Cardiac muscle cell (in vitro differentiated cells and primary cell): ENCODE measurements around the gene PHF23. TPM values are rescaled to one million over a fixed set of nuclear protein-coding genes. Genes with fewer than 3 reads are reported as not detected.

Source experiments
- DNase-seq, 2 donors: peaks; one replicate each; pipeline versions ENCODE4 v3.0.0 to v3.0.0-alpha.2; 2010 to 2017; ENCODE audit warnings: low read depth in 1 of 2, low spot score in 1 of 2
- H3K27ac ChIP-seq: fragments of 200-600 bp; sonication (generic); 2 replicates; pipeline ENCODE4 v1.5.1; 2016
- H3K27me3 ChIP-seq: fragments of 200-600 bp; sonication (generic); 2 replicates; pipeline ENCODE4 v1.6.0; 2016; ENCODE audit warnings: control low read depth
- H3K36me3 ChIP-seq: fragments of 200-600 bp; sonication (generic); 2 replicates; pipeline ENCODE4 v1.5.1; 2016; ENCODE audit warnings: control low read depth
- H3K4me1 ChIP-seq: fragments of 200-600 bp; sonication (generic); 2 replicates; pipeline ENCODE4 v1.8.1; 2017; ENCODE audit warnings: low read depth, mild to moderate bottlenecking, mixed run types
- H3K4me3 ChIP-seq: fragments of 200-600 bp; sonication (generic); 2 replicates; pipeline ENCODE4 v1.5.1; 2016; ENCODE audit warnings: mild to moderate bottlenecking
- H3K9me3 ChIP-seq: fragments of 200-600 bp; sonication (generic); 2 replicates; pipeline ENCODE4 v1.5.1; 2017; ENCODE audit warnings: low read depth, mild to moderate bottlenecking, control low read depth
- polyA plus RNA-seq: library from polyadenylated mRNA; unstranded; fragments of >200 nt; fragmentation: Nextera tagmentation; extraction: Ambion mirVana; gene quantifications from 2 replicates; pipeline ENCODE4 v1.2.1, GENCODE V29; 2016
- total RNA-seq: library from RNA; depleted of rRNA; stranded (reverse); fragments of >200 nt; gene quantifications from 2 replicates; pipeline ENCODE4 v1.2.3, GENCODE V29; 2016
- TF ChIP-seq, protein P1 (sequence below): IDR thresholded peaks from 2 replicates; pipeline ENCODE4 v1.5.1; 2012; ENCODE audit warnings: low read depth, mild to moderate bottlenecking, low read length

The PHF23 gene
- total and polyA plus RNA-seq, 2 experiments from 2014 or later, result 57.7 to 65.0 TPM

GRCh38 chr17:7263801-7264078 lies 24.5 kb upstream of the PHF23 start:
- H3K9me3 ChIP-seq, result no peaks in the 10 kb centered on the region
- TF ChIP-seq, protein P1, sequence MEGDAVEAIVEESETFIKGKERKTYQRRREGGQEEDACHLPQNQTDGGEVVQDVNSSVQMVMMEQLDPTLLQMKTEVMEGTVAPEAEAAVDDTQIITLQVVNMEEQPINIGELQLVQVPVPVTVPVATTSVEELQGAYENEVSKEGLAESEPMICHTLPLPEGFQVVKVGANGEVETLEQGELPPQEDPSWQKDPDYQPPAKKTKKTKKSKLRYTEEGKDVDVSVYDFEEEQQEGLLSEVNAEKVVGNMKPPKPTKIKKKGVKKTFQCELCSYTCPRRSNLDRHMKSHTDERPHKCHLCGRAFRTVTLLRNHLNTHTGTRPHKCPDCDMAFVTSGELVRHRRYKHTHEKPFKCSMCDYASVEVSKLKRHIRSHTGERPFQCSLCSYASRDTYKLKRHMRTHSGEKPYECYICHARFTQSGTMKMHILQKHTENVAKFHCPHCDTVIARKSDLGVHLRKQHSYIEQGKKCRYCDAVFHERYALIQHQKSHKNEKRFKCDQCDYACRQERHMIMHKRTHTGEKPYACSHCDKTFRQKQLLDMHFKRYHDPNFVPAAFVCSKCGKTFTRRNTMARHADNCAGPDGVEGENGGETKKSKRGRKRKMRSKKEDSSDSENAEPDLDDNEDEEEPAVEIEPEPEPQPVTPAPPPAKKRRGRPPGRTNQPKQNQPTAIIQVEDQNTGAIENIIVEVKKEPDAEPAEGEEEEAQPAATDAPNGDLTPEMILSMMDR, result no peak
- no peak overlapping the region for H3K27ac ChIP-seq
- peaks cover 44% of the 10 kb centered on the region for H3K27me3 ChIP-seq
- peaks cover 5% of the 10 kb centered on the region for H3K36me3 ChIP-seq
- no peak for DNase-seq
- H3K4me3 ChIP-seq, result no peak overlapping the region
- peaks cover 5% of the 10 kb centered on the region for H3K4me1 ChIP-seq

DNA sequence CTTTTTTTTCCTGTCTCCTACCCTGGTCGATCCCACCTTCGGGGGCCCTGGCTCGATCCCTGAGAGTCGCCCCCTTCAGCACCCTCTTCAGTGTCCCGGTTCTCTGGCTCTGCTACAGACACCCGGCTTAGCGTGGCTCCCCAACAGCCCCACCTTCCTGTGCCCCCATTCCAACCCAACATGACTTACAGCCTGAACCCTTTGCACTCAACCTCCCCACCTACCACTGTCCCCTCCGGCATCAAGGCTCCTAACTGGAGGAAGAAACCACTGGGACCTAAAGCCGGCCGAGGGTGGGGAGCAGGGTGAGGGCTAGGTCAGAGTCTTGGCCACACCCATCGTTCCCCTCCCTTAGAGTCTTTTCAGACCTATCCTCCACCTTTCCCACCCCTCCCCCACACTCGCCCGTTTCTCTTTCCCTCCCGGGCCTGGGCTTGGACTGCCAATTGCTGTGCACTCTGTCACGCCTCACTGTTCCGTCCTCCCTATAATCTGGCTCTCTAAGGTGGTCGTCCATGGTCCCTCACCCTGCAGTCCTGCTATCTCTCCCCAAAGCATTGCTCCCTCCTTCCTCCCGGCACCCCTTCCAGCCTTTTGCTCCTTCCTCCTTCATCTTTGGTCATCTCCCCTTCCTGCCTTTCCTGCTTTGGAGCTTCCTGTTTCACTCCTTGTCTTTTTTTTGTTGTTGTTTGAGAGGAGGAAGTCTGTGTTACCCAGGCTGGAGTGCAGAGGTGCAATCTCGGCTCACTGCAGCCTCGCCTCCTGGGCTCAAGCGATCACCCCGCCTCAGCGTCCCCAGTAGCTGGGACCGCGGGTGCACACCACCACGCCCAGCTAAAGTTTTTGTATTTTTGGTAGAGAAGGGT lies 23.9 kb upstream of the PHF23 start:
- H3K27ac ChIP-seq, result no peak overlapping the region
- peak overlapping the region; percentile 3 for H3K4me3 ChIP-seq
- H3K4me1 ChIP-seq, result peaks cover 5% of the 10 kb centered on the region
- H3K27me3 ChIP-seq, result peaks cover 44% of the 10 kb centered on the region
- TF ChIP-seq, protein P1, result no peak
- peak in 1 of 2 donors; percentile 10 for DNase-seq
- peaks cover 8% of the 10 kb centered on the region for H3K36me3 ChIP-seq
- no peaks in the 10 kb centered on the region for H3K9me3 ChIP-seq

GRCh38 chr17:7262192-7262934 lies 23.1 kb upstream of the PHF23 start, which contains the start of gene CLDN7:
CLDN7 (minus strand) TSS chr17:7262478; CDS start chr17:7262043, 435 bp downstream.
- H3K4me1 ChIP-seq, result peaks cover 5% of the 10 kb centered on the region
- TF ChIP-seq, protein P1, result no peak
- no peak for DNase-seq
- peak within 1 kb of the TSS; percentile 25 for H3K4me3 ChIP-seq
- H3K9me3 ChIP-seq, result no peaks in the 10 kb centered on the region
- H3K27me3 ChIP-seq, result peaks cover 44% of the 10 kb centered on the region
- H3K36me3 ChIP-seq, result peaks cover 14% of the 10 kb centered on the region
- H3K27ac ChIP-seq, result no peak within 1 kb of the TSS

DNA sequence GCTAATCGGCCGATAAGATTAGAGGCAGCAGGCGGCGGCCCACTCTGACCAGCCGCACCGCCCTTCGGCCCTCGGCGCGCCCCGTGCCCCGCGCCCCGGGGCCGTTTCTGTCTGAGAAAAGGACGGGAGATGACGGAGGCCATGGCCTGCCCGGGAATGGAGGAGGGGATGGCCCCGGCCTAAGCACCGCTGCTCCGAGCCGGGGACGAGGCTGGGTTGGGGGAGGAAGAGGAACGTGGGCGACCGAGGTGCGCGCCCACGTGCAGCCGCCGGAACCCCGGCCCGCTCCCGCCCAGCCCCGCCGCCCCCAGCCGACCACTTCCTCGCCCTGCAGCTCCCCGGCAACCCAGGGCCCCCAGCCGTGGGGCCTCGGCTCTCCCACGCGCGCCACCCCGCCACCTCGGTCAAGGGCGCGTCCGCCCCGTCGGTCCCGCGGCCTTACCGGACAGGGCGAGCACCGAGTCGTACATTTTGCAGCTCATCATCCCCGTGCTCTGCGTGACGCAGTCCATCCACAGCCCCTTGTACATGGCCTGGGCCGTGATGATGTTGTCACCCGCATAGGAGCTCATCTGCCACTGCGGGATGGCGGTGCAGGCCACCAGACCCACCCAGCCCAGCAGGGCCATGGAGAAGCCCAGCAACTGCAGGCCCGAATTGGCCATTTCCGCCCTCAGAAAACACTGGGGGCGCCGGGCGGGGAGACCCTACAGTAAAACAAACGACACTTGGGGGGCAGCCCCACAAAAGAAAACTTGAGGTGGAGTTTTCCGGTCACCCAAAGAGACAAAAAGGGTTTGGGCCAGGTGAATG lies 22.3 kb upstream of the PHF23 start:
- Histone ChIP-seq H3K27me3 (peaks cover 44% of the 10 kb centered on the region), H3K9me3 (no peaks in the 10 kb centered on the region), H3K4me1 (peaks cover 5% of the 10 kb centered on the region), H3K36me3 (peaks cover 15% of the 10 kb centered on the region), H3K27ac (no peak overlapping the region), H3K4me3 (peak overlapping the region; percentile 25)
- no peak for DNase-seq
- TF ChIP-seq, protein P1, result no peak

GRCh38 chr17:7260651-7261378 lies 21.6 kb upstream of the PHF23 start:
- Histone ChIP-seq H3K4me1 (peaks cover 5% of the 10 kb centered on the region), H3K9me3 (no peaks in the 10 kb centered on the region), H3K27ac (no peak overlapping the region), H3K36me3 (peaks cover 15% of the 10 kb centered on the region), H3K27me3 (peaks cover 44% of the 10 kb centered on the region), H3K4me3 (peak overlapping the region; percentile 25)
- TF ChIP-seq, protein P1, result no peak
- peak in 1 of 2 donors; percentile 53 for DNase-seq
